Small intestine (tissue), 7 donors: Measurements from ENCODE around the gene KLHL29. TPM values are rescaled to one million over a fixed set of nuclear protein-coding genes. Genes with fewer than 3 reads are reported as not detected.

ENCODE experiments used
- DNase-seq, 2 donors: peaks; one replicate each; pipeline versions ENCODE4 v3.0.0 to v3.0.0-alpha.2; 2013
- FAIRE-seq: peaks from 2 replicates; lab custom pipeline; 2012; peaks lifted over from hg19 to GRCh38; lab: Jason Lieb, UNC
- H3K27ac ChIP-seq, 3 donors: one replicate each; pipeline ENCODE4 v1.5.1; 2013; ENCODE audit warnings: low read length in 2 of 3, mild to moderate bottlenecking in 2 of 3, control low read depth in 1 of 3, inconsistent platforms in 1 of 3, low read depth in 1 of 3, moderate library complexity in 1 of 3
- H3K27me3 ChIP-seq, 3 donors: one replicate each; pipeline ENCODE4 v1.6.1; 2013; ENCODE audit warnings: low read length in 3 of 3, inconsistent platforms in 1 of 3; ENCODE audit not compliant: control insufficient read depth in 3 of 3, insufficient read depth in 3 of 3
- H3K36me3 ChIP-seq, 3 donors: one replicate each; pipeline ENCODE4 v1.6.1; 2013; ENCODE audit warnings: low read length in 3 of 3, inconsistent platforms in 1 of 3, low read depth in 1 of 3, mild to moderate bottlenecking in 1 of 3, moderate library complexity in 1 of 3; ENCODE audit not compliant: control insufficient read depth in 3 of 3, insufficient read depth in 2 of 3
- H3K4me1 ChIP-seq, 3 donors: one replicate each; pipeline ENCODE4 v1.6.1; 2013; ENCODE audit warnings: low read length in 2 of 3, inconsistent platforms in 1 of 3, low read depth in 1 of 3, mild to moderate bottlenecking in 1 of 3, moderate library complexity in 1 of 3; ENCODE audit not compliant: control insufficient read depth in 3 of 3, insufficient read depth in 2 of 3
- H3K4me3 ChIP-seq, 3 donors: one replicate each; pipeline ENCODE4 v1.5.1; 2013; ENCODE audit warnings: low read length in 3 of 3, control low read depth in 1 of 3, inconsistent platforms in 1 of 3, low read depth in 1 of 3, mild to moderate bottlenecking in 1 of 3, moderate library complexity in 1 of 3
- H3K9me3 ChIP-seq, 2 donors: one replicate each; pipeline ENCODE4 v1.6.1; 2013; ENCODE audit warnings: low read depth in 1 of 2, low read length in 1 of 2; ENCODE audit not compliant: control insufficient read depth in 2 of 2, insufficient read depth in 1 of 2
- WGBS, 3 donors: extraction: QIAGEN DNeasy Blood & Tissue Kit; methylation state at CpG; one replicate each; pipeline ENCODE4 v1.1.7; 2013; 5-methylcytosine and 5-hydroxymethylcytosine counted together
- polyA plus RNA-seq, 4 donors: library from polyadenylated mRNA; stranded (reverse) in 3 of 4; unstranded in 1 of 4; fragments of 200-250 nt in 3 of 4; fragments of 120-200 nt in 1 of 4; gene quantifications; one replicate each; pipeline versions ENCODE4 v1.2.1 to v1.2.3, GENCODE V29; 2013
- donor health status: healthy with polysubstance abuse.
- donor health status: control.
- donor health status: control.
- donor health status: Bipolar disorder and iron deficiency.
- donor health status: healthy.

KLHL29 gene
- polyA plus RNA-seq, 4 donors = 0.22 to 2.7 (median 1.4) TPM

DNA sequence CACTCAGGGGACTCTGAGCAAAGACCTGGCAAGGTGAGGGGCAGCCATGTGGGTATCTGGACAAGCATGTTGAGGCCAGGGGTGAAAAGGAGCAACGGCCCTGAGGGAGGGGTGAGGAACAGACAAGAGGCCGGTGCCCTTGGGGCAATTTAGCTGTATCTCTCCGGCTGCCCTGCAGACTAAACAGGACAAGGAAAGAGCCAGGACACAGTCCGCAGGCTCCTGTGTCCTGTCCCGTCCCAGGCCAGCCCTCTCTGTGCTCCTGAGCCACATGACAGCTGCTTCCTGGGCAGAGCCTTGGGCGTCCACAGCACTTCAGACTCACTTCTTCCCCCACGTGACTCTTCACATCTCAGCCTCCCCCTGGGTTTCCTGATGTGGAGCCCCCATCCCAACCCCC, 206.1 kb downstream of the KLHL29 start:
- H3K27me3 ChIP-seq = peaks cover 0 to 9% (median 0%) of the 10 kb centered on the region in 3 donors
- H3K9me3 ChIP-seq = no peaks in the 10 kb centered on the region
- H3K4me1 ChIP-seq = no peaks in the 10 kb centered on the region
- H3K27ac ChIP-seq = no peak overlapping the region
- WGBS, 3 donors = 59 to 64% (median 63%) methylated on average over 7 of the region's 7 CpGs
- H3K4me3 ChIP-seq = no peak overlapping the region
- no peak for DNase-seq
- no peak for FAIRE-seq
- H3K36me3 ChIP-seq = no peaks in the 10 kb centered on the region

DNA sequence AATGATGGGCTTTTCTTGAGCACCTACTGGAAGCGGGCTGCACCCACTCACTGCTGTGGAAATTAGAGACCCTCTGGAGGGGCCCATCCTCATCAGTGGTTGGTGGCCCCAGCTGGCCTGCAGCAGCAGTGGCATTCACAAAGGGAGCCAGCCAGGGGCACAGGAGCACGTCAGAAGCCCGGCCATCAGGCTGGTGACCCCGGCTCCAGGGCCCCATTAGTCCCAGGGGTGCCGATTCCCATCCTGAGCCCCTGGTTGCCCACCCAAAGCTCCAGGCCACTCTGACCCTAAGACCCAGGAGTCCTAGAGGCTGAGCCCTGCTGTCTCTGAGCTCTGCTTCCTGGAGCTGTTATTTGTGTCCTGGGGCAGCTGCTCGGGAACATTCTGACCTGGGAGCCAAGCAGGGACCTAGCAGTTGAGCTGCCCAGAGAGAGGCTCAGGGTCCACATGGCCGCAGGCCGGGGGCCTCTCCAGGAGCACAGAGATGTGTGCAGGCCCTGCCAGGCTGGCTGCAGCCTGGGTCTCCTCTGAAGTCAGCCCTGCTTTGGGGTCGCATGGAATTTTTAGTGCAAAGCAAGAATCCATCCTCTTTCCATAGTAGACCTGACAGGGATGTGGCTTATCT, 207.2 kb downstream of the KLHL29 start:
- DNase-seq (no peak), FAIRE-seq (no peak)
- no peaks in the 10 kb centered on the region for H3K4me1 ChIP-seq
- H3K9me3 ChIP-seq = no peaks in the 10 kb centered on the region
- H3K27ac ChIP-seq = no peak overlapping the region
- H3K4me3 ChIP-seq = no peak overlapping the region
- 85 to 95% (median 88%) methylated on average over 8 to 9 of the region's 9 CpGs for WGBS, 3 donors
- H3K36me3 ChIP-seq = no peaks in the 10 kb centered on the region
- peaks cover 0 to 14% (median 0%) of the 10 kb centered on the region in 3 donors for H3K27me3 ChIP-seq

DNA sequence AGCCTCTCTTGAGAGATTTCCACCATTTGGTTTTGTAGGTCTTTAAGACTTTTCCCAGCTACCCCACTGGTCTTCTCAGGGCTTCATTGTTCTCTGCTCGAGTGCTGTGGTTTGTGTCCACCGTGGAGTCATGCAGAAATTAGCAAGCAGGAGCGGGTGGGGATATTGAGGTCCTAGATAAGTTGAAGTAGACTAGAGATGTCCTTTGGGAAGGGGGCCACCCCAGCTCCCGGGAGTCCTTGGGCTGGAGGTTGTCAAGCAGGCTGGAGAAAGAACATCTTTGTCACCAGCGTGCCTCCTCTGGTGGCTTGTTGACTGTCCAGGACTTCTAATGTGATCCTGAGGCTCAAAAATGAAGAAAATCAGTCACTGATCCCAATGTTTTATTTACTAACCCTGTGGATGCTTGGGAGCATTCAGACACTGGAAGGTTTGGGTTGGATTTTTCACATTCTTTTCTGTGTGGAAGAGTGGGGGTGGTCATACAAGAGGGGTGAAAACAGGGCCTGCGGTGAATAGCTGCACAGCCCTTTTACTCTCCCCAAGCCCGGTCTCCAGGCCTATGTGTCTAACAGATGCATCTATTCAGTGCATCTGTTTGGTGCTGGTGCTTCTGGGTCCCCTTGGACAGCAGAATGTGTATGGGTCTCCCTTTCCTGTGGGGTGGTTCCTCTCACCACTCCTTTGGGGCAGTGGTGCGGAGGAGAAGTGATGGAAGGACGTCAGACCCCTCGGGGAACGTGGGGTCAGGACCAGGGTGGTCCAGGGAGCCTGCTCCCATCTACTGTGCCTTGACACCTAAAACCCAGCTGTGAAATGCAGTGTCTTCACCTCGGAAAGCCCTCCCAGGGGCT, 208.1 kb downstream of the KLHL29 start:
- peaks cover 0 to 14% (median 0%) of the 10 kb centered on the region in 3 donors for H3K27me3 ChIP-seq
- DNase-seq = no peak
- H3K4me1 ChIP-seq = no peaks in the 10 kb centered on the region
- no peaks in the 10 kb centered on the region for H3K9me3 ChIP-seq
- H3K36me3 ChIP-seq = no peaks in the 10 kb centered on the region
- 80 to 85% (median 84%) methylated on average over 12 of the region's 12 CpGs for WGBS, 3 donors
- no peak for FAIRE-seq
- no peak overlapping the region for H3K4me3 ChIP-seq
- H3K27ac ChIP-seq = no peak overlapping the region

DNA sequence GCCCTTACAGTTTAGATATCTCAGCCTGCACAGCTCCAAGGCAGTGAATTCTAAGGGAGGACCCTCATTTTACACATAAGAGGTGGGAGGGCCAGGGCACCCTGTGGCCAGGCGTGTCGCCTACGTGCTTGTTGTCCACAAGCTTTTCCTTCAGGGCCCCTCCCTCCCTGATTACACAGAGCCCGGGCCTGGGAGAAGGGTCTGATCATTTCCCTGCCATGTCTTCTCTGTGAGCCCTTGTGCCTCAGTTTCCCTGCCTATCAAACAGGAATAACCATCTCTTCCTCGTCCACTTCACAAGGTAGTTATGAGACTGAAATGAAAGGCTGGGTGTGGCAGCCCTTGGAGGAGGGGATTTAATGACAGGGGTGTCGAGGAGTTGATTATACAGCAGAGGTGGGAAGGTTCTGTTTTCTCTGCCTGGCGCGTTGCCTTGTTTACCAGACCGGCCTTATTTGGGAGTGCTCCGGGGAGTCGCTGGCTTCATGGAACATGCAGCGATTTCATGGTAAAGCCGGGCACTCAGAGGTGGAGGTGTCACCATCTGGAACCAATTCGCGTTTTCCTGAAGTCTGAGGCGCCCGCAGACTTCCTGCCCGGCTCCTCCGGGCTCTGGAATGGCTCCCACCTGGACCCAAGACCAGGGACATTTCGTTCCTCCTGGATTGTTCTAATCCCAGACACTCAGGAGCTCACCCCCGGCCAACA, 208.9 kb downstream of the KLHL29 start:
- WGBS, 3 donors = 55 to 63% (median 58%) methylated on average over 20 to 21 of the region's 21 CpGs
- Histone ChIP-seq H3K4me1 (no peaks in the 10 kb centered on the region), H3K27ac (no peak overlapping the region), H3K9me3 (no peaks in the 10 kb centered on the region), H3K4me3 (no peak overlapping the region), H3K27me3 (peaks cover 0 to 19% (median 0%) of the 10 kb centered on the region in 3 donors), H3K36me3 (no peaks in the 10 kb centered on the region)
- FAIRE-seq (no peak), DNase-seq (no peak)

DNA sequence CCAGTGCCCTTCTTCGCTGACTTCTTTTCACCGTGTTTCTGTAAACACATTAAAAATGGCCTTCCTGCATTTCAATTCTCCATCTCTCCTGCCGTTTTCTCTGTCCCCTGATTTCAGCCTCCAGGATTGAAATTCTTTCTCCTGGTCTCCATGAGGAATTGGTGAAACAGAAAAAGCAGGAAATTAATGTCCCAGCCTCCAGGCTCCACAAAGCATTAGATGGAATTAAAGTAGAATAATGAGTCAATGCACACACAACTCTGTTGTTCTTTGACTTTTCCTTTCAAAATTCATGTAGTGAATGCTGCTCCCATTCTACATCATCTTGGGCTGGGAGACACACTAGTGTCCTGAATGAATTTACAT, 209.5 kb downstream of the KLHL29 start:
- Histone ChIP-seq H3K9me3 (no peaks in the 10 kb centered on the region), H3K27me3 (peaks cover 0 to 19% (median 0%) of the 10 kb centered on the region in 3 donors), H3K4me3 (no peak overlapping the region), H3K4me1 (no peaks in the 10 kb centered on the region), H3K27ac (no peak overlapping the region), H3K36me3 (no peaks in the 10 kb centered on the region)
- no peak for FAIRE-seq
- WGBS, 3 donors = 51 to 64% (median 60%) methylated on average over 3 of the region's 3 CpGs
- no peak for DNase-seq

- no peaks in the 10 kb centered on the region for H3K36me3 ChIP-seq
- WGBS, 3 donors = 75 to 86% (median 79%) methylated on average over 7 of the region's 7 CpGs
- no peaks in the 10 kb centered on the region for H3K9me3 ChIP-seq
- FAIRE-seq (no peak), DNase-seq (no peak)
- H3K4me3 ChIP-seq = no peak overlapping the region
- peak overlapping the region in 1 of 3 donors; percentile 0 for H3K27ac ChIP-seq
- H3K27me3 ChIP-seq = peaks cover 0 to 19% (median 0%) of the 10 kb centered on the region in 3 donors
- no peaks in the 10 kb centered on the region for H3K4me1 ChIP-seq
Observed at GRCh38 chr2:23595021-23595420, 210.0 kb downstream of the KLHL29 start.

DNA sequence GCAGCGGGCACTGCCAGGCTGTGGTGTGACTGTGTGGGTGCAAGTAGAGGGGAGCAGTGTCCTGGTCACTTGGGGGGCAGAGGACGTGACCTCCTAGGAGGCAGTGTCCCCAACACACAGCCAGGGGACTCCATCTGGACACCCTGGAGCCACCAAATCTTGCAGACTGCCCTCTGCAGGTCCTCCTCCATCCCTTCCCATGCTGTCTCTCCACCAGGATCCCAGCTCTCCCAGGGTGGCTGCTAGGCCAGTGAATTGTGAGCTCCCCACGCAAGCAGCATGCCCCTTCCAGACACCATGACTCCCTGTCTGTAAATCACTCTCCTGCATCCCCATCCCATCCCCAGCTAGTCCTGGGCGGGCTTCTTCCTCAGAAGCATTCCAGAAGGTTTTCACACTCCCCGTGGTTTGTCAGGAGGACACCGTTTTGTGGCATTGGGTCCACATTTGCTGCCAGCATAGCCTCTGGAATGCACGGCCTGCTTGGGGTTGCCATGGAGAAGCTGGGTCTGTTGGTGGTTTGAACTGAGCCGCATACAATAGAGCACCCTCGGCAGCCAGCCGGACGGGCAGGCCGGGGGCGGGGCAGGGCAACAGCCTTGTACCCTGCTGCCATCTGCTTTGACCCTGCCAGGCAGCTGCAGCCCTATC, 210.7 kb downstream of the KLHL29 start:
- H3K27me3 ChIP-seq = peaks cover 0 to 19% (median 0%) of the 10 kb centered on the region in 3 donors
- FAIRE-seq (no peak), DNase-seq (peak; percentile 1 to 18)
- H3K4me1 ChIP-seq = no peaks in the 10 kb centered on the region
- peak overlapping the region in 1 of 3 donors; percentile 18 for H3K27ac ChIP-seq
- H3K9me3 ChIP-seq = no peaks in the 10 kb centered on the region
- 30 to 56% (median 43%) methylated on average over 13 of the region's 13 CpGs for WGBS, 3 donors
- H3K36me3 ChIP-seq = no peaks in the 10 kb centered on the region
- H3K4me3 ChIP-seq = no peak overlapping the region
